GM12864 (cell line): ENCODE data around the gene ABLIM2.

ENCODE experiments used
- DNase-seq: peaks from one replicate; pipeline ENCODE4 v3.0.0-alpha.2; 2011; ENCODE audit warnings: low read depth
- H3K4me3 ChIP-seq: 2 replicates; pipeline ENCODE4 v1.5.1; 2011; ENCODE audit warnings: mild to moderate bottlenecking, low read depth, low read length, control low read depth
- CTCF ChIP-seq: IDR thresholded peaks from 2 replicates; pipeline ENCODE4 v1.5.1; 2011; ENCODE audit warnings: low read depth, mild to moderate bottlenecking, moderate library complexity, low read length, control low read depth, inconsistent platforms; ENCODE audit errors: missing control alignments

Gene ABLIM2

GRCh38 chr4:7962609-7963508, 195.8 kb downstream of the ABLIM2 start:
- H3K4me3 ChIP-seq = no peak overlapping the region
- DNase-seq = no peak
- TF ChIP-seq CTCF = no peak

GRCh38 chr4:7960790-7961655, 197.6 kb downstream of the ABLIM2 start:
- H3K4me3 ChIP-seq = no peak overlapping the region
- TF ChIP-seq CTCF = no peak
- peak; percentile 43 for DNase-seq

- DNase-seq = no peak
- H3K4me3 ChIP-seq = no peak overlapping the region
- TF ChIP-seq CTCF = no peak
Observed at GRCh38 chr4:7960017-7960789, 198.4 kb downstream of the ABLIM2 start.

- no peak for DNase-seq
- no peak overlapping the region for H3K4me3 ChIP-seq
- TF ChIP-seq CTCF = no peak
Observed at GRCh38 chr4:7959078-7959477, 199.5 kb downstream of the ABLIM2 start.

- no peak for DNase-seq
- TF ChIP-seq CTCF = no peak
- H3K4me3 ChIP-seq = no peak overlapping the region
Observed at GRCh38 chr4:7956934-7957656, 201.5 kb downstream of the ABLIM2 start.

GRCh38 chr4:7956270-7956808, 202.3 kb downstream of the ABLIM2 start:
- TF ChIP-seq CTCF = no peak
- no peak overlapping the region for H3K4me3 ChIP-seq
- DNase-seq = no peak
